ENCODE results near the gene RABGAP1. TPM values are rescaled to one million over a fixed set of nuclear protein-coding genes. Genes with fewer than 3 reads are reported as not detected.

RABGAP1 gene
- total RNA-seq, 1 experiment from 2014 or later = 95.8 TPM

GRCh38 chr9:123135430-123135829, 194.6 kb downstream of the RABGAP1 start:
- BruUV-seq (replicated peaks) = no TSS peak
- Histone ChIP-seq H3K9me3 (ENCODE audit: insufficient read depth, low read depth) (no peaks in the 10 kb centered on the region), H3K79me2 (ENCODE audit: low read depth) (no peaks in the 10 kb centered on the region), H3K27ac (no peak overlapping the region), H3K4me3 (no peak overlapping the region), H3K4me1 (replicated peaks; ENCODE audit: insufficient read depth) (no peaks in the 10 kb centered on the region), H2AFZ (no peak overlapping the region), H3K27me3 (ENCODE audit: insufficient read depth, low read depth) (no peaks in the 10 kb centered on the region), H3K9me2 (ENCODE audit: insufficient read depth) (no peaks in the 10 kb centered on the region), H3K36me3 (ENCODE audit: low read depth) (no peaks in the 10 kb centered on the region), H3F3A (ENCODE audit: insufficient read depth, low read depth) (no peaks in the 10 kb centered on the region), H4K20me1 (ENCODE audit: insufficient read depth) (no peaks in the 10 kb centered on the region), H3K4me2 (no peak overlapping the region)
- no peak for TF ChIP-seq EZH2 (IDR thresholded peaks at IDR 0.05; ENCODE audit: low read depth)
- TF ChIP-seq, protein P1, sequence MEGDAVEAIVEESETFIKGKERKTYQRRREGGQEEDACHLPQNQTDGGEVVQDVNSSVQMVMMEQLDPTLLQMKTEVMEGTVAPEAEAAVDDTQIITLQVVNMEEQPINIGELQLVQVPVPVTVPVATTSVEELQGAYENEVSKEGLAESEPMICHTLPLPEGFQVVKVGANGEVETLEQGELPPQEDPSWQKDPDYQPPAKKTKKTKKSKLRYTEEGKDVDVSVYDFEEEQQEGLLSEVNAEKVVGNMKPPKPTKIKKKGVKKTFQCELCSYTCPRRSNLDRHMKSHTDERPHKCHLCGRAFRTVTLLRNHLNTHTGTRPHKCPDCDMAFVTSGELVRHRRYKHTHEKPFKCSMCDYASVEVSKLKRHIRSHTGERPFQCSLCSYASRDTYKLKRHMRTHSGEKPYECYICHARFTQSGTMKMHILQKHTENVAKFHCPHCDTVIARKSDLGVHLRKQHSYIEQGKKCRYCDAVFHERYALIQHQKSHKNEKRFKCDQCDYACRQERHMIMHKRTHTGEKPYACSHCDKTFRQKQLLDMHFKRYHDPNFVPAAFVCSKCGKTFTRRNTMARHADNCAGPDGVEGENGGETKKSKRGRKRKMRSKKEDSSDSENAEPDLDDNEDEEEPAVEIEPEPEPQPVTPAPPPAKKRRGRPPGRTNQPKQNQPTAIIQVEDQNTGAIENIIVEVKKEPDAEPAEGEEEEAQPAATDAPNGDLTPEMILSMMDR (conservative IDR thresholded peaks at IDR 0.05) = no peak
- DNase-seq = no peak
- CTCF ChIA-PET = no interaction called here
- intact Hi-C loops (cut with micrococcal nuclease; ENCODE audit: unreplicated experiment) = no loop called here
- POLR2A ChIA-PET (ENCODE audit: unreplicated experiment) = no interaction called here

DNA sequence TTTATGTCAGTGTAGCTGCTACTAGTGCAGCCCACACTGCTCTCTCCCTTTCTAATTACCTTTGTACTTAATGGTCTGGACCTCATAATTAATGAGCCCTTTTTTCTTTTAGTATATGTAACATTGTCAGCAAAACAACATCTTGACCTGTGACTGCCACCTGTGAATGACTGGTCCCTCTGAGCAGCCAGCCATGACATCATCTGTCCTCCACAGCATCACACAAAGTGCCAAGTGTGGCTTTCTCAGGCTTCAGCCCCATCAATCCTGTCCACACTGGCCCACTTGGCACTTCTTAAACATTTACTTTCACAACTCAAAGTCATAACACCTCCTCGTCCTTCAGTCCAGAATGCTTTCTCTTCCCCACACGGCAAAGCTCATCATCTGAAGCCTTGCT, 197.3 kb downstream of the RABGAP1 start:
- H2AFZ ChIP-seq = no peak overlapping the region
- no peak overlapping the region for H3K27ac ChIP-seq
- H3K4me1 ChIP-seq (replicated peaks; ENCODE audit: insufficient read depth) = no peaks in the 10 kb centered on the region
- intact Hi-C loops (cut with micrococcal nuclease; ENCODE audit: unreplicated experiment) = no loop called here
- H3K27me3 ChIP-seq (ENCODE audit: insufficient read depth, low read depth) = no peaks in the 10 kb centered on the region
- no peaks in the 10 kb centered on the region for H3K36me3 ChIP-seq (ENCODE audit: low read depth)
- H3K9me2 ChIP-seq (ENCODE audit: insufficient read depth) = no peaks in the 10 kb centered on the region
- H3K4me3 ChIP-seq = no peak overlapping the region
- H3F3A ChIP-seq (ENCODE audit: insufficient read depth, low read depth) = no peaks in the 10 kb centered on the region
- DNase-seq = no peak
- ChIA-PET CTCF (no interaction called here), POLR2A (ENCODE audit: unreplicated experiment) (no interaction called here)
- H3K9me3 ChIP-seq (ENCODE audit: insufficient read depth, low read depth) = no peaks in the 10 kb centered on the region
- H3K4me2 ChIP-seq = no peak overlapping the region
- no peaks in the 10 kb centered on the region for H3K79me2 ChIP-seq (ENCODE audit: low read depth)
- BruUV-seq (replicated peaks) = no TSS peak
- no peaks in the 10 kb centered on the region for H4K20me1 ChIP-seq (ENCODE audit: insufficient read depth)
- TF ChIP-seq, protein P1 (conservative IDR thresholded peaks at IDR 0.05) = no peak
- TF ChIP-seq EZH2 (IDR thresholded peaks at IDR 0.05; ENCODE audit: low read depth) = no peak

GRCh38 chr9:123149067-123149466, 208.2 kb downstream of the RABGAP1 start:
- no peak overlapping the region for H3K27ac ChIP-seq
- no peaks in the 10 kb centered on the region for H3F3A ChIP-seq (ENCODE audit: insufficient read depth, low read depth)
- H3K79me2 ChIP-seq (ENCODE audit: low read depth) = no peaks in the 10 kb centered on the region
- no peak for TF ChIP-seq EZH2 (IDR thresholded peaks at IDR 0.05; ENCODE audit: low read depth)
- TF ChIP-seq, protein P1 (conservative IDR thresholded peaks at IDR 0.05) = no peak
- ChIA-PET CTCF (no interaction called here), POLR2A (ENCODE audit: unreplicated experiment) (no interaction called here)
- BruUV-seq (replicated peaks) = no TSS peak
- DNase-seq = no peak
- no peaks in the 10 kb centered on the region; the same call in 1 of the 2 replicates for H3K9me2 ChIP-seq (ENCODE audit: insufficient read depth)
- no peaks in the 10 kb centered on the region for H3K27me3 ChIP-seq (ENCODE audit: insufficient read depth, low read depth)
- H3K4me2 ChIP-seq = no peak overlapping the region
- no peaks in the 10 kb centered on the region for H3K9me3 ChIP-seq (ENCODE audit: insufficient read depth, low read depth)
- no peaks in the 10 kb centered on the region for H4K20me1 ChIP-seq (ENCODE audit: insufficient read depth)
- H3K4me3 ChIP-seq = no peak overlapping the region
- H2AFZ ChIP-seq = no peak overlapping the region
- intact Hi-C loops (cut with micrococcal nuclease; ENCODE audit: unreplicated experiment) = no loop called here
- no peaks in the 10 kb centered on the region for H3K4me1 ChIP-seq (replicated peaks; ENCODE audit: insufficient read depth)
- H3K36me3 ChIP-seq (ENCODE audit: low read depth) = no peaks in the 10 kb centered on the region
